ENCODE data around the gene OR1L6. TPM values are rescaled to one million over a fixed set of nuclear protein-coding genes. Genes with fewer than 3 reads are reported as not detected.

Gene OR1L6
- total RNA-seq, 2 experiments from 2014 or later, result not detected

- Mint-ChIP-seq H3K4me1 (no peaks in the 10 kb centered on the region), H3K27ac (no peak overlapping the region), H3K36me3 (no peaks in the 10 kb centered on the region), H3K27me3 (no peaks in the 10 kb centered on the region), H3K4me3 (no peak overlapping the region), H3K9me3 (no peaks in the 10 kb centered on the region)
- no peak for DNase-seq
Measured at GRCh38 chr9:122789256-122790046, 47.3 kb downstream of the OR1L6 start.

- no peaks in the 10 kb centered on the region for H3K36me3 Mint-ChIP-seq
- H3K4me3 Mint-ChIP-seq, result no peak overlapping the region
- no peak overlapping the region for H3K27ac Mint-ChIP-seq
Measured at GRCh38 chr9:122791872-122792669, 50.0 kb downstream of the OR1L6 start.

GRCh38 chr9:122797316-122798063 is 55.4 kb downstream of the OR1L6 start:
- no peak overlapping the region for H3K27ac Mint-ChIP-seq
- no peaks in the 10 kb centered on the region for H3K36me3 Mint-ChIP-seq
- H3K4me3 Mint-ChIP-seq, result no peak overlapping the region
- H3K27me3 Mint-ChIP-seq, result no peaks in the 10 kb centered on the region
- DNase-seq, result no peak
- no peaks in the 10 kb centered on the region for H3K4me1 Mint-ChIP-seq
- no peaks in the 10 kb centered on the region for H3K9me3 Mint-ChIP-seq

More at GRCh38 chr9:122791872-122792669, 50.0 kb downstream of the OR1L6 start:
- H3K9me3 Mint-ChIP-seq, result no peaks in the 10 kb centered on the region
- no peaks in the 10 kb centered on the region for H3K4me1 Mint-ChIP-seq
- no peak for DNase-seq
- no peaks in the 10 kb centered on the region for H3K27me3 Mint-ChIP-seq

Other genes starting within 250 kb of the OR1L6 start
- under 1 TPM in 1 of 2 experiments, not detected in 1; 0.23 TPM for gene OR1J2, start 231.5 kb upstream of the OR1L6 start, total RNA-seq
- gene OR1J4, start 223.2 kb upstream of the OR1L6 start, total RNA-seq, result not detected
- not detected for gene OR1N1, start 215.0 kb upstream of the OR1L6 start, total RNA-seq
- not detected for gene OR1N2, start 189.2 kb upstream of the OR1L6 start, total RNA-seq
- not detected for gene OR1L8, start 158.9 kb upstream of the OR1L6 start, total RNA-seq
- not detected for gene OR1Q1, start 127.6 kb upstream of the OR1L6 start, total RNA-seq
- gene OR1B1, start 84.7 kb upstream of the OR1L6 start, total RNA-seq, result not detected
- gene OR1L1, start 80.6 kb upstream of the OR1L6 start, total RNA-seq, result not detected
- gene OR1L3, start 67.2 kb upstream of the OR1L6 start, total RNA-seq, result not detected
- gene OR1L4, start 18.3 kb upstream of the OR1L6 start, total RNA-seq, result not detected
- gene OR5C1, start 46.6 kb downstream of the OR1L6 start, total RNA-seq, result not detected
- not detected for gene OR1K1, start 57.8 kb downstream of the OR1L6 start, total RNA-seq
- gene PDCL, start 86.3 kb downstream of the OR1L6 start, total RNA-seq, result 10 to 100 TPM; 20.5 to 21.4 TPM
- 10 to 100 TPM; 26.4 to 28.0 TPM for gene RC3H2, start 163.1 kb downstream of the OR1L6 start, total RNA-seq
- 10 to 100 TPM in 1 of 2 experiments, 1 to 10 TPM in 1; 9.6 to 10.5 TPM for gene ZBTB6, start 171.0 kb downstream of the OR1L6 start, total RNA-seq
- 1 to 10 TPM; 5.2 to 5.8 TPM for gene ZBTB26, start 189.2 kb downstream of the OR1L6 start, total RNA-seq
- gene RABGAP1, start 198.7 kb downstream of the OR1L6 start, total RNA-seq, result 10 to 100 TPM; 19.4 to 20.6 TPM